ENCODE data around the gene F10.

Gene F10

DNA sequence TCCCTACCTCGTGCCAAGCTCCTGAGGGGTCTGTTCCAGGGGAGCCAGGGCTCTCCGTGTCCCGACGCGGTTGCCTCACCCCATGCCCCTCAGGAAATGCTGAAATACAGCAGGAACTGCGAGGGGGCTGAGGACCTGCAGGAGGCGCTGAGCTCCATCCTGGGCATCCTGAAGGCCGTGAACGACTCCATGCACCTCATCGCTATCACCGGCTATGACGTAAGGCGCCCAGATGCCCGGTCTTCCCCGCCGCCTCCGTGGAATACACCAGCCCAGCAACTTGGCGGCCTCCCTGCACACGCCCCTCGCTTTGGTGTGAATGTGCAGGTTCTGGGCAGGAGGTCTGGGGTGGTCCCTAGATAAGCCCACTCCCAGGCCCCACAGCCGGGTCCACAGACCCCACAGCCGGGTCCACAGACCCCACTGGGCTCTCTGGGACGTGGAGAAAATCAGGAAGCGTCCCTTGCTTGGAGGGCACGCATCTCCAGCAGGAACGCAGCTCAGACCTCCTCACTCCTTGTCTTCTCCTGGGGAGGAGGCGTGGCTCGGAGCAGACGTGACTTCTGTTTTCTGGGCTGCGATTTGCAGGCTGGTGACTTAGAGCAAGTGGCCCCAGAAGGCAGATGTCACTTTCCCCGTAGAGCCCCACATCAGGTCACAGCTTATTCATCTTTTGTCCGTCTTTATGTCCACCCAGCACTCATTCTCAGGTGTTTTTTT, 36.4 kb upstream of the F10 start:
- DNase-seq (ENCODE audit: low read depth) = no peak
- no peak overlapping the region for H3K4me3 ChIP-seq (ENCODE audit: control insufficient read depth, low read depth, low read length)
- TF ChIP-seq, protein P1, sequence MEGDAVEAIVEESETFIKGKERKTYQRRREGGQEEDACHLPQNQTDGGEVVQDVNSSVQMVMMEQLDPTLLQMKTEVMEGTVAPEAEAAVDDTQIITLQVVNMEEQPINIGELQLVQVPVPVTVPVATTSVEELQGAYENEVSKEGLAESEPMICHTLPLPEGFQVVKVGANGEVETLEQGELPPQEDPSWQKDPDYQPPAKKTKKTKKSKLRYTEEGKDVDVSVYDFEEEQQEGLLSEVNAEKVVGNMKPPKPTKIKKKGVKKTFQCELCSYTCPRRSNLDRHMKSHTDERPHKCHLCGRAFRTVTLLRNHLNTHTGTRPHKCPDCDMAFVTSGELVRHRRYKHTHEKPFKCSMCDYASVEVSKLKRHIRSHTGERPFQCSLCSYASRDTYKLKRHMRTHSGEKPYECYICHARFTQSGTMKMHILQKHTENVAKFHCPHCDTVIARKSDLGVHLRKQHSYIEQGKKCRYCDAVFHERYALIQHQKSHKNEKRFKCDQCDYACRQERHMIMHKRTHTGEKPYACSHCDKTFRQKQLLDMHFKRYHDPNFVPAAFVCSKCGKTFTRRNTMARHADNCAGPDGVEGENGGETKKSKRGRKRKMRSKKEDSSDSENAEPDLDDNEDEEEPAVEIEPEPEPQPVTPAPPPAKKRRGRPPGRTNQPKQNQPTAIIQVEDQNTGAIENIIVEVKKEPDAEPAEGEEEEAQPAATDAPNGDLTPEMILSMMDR (IDR thresholded peaks at IDR 0.05; ENCODE audit: control insufficient read depth, insufficient read depth, low read depth, low read length, missing control alignments) = no peak

DNA sequence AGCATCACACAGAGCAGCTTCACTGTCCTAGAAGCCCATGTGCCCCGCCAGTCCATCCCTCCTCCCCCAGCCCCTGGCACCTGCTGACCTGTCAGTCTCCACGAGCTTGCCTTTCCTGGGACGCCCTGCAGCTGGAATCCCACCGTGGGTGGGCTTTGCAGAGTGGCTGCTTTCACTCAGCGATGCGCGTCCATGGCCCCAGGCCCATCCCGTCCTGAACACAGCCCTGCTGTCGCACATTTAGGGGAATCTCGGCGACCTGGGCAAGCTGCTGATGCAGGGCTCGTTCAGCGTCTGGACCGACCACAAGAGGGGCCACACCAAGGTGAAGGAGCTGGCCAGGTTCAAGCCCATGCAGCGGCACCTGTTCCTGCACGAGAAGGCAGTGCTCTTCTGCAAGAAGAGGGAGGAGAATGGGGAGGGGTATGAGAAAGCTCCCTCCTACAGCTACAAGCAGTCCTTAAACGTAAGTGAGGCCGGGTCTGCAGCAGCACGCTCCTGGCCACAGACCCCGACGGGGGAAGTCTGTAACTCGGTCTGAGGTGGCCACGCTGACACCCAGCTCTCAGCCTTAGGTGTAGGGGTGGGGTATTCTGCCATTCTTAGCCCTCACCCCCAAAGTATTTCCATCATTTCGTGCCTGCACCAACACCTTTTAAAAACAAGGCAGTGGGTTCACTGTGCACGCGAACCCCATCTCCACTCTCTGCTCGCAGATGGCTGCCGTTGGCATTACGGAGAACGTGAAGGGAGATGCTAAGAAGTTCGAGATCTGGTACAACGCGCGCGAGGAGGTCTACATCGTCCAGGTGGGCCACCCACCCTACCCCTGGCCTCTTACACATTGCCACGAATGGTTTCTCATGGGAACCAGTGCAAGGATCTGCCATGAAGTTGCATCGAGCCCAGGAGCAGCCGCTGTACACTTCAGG, 35.3 kb upstream of the F10 start:
- DNase-seq (ENCODE audit: low read depth) = no peak
- TF ChIP-seq, protein P1 (IDR thresholded peaks at IDR 0.05; ENCODE audit: control insufficient read depth, insufficient read depth, low read depth, low read length, missing control alignments) = no peak
- H3K4me3 ChIP-seq (ENCODE audit: control insufficient read depth, low read depth, low read length) = no peak overlapping the region

DNA sequence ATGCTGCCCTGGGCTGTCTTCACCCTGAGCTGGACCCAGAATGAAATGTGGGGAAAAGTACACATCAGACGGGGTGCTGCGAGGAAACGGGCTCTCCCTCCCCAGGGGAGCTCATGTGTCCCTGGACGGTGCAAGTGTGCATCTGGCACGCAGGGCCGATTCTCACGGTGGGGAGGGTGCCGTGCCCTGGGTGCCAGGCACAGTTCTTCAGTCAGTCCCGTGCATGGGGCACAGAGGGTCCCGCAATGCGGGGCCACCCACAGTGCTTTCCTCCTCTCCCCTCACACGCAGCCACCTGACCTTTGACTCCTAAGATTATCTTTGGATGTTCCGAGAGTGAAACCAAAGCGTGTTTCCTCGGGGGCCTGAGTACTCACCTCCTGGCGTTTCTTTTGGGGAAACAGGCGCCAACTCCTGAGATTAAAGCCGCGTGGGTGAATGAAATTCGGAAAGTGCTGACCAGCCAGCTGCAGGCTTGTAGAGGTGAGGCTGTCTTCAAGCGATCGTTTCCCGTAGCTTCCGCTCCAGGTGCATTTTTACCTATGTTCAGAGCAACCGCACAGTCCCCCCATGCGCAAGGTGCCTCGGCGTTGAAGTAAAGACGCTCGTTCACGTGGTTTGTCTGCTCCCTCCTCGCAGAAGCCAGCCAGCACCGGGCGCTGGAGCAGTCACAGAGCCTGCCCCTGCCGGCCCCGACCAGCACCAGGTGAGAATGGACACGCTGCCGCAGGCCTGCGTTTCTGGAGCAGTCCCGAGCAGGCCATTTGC, 34.5 kb upstream of the F10 start:
- no peak overlapping the region for H3K4me3 ChIP-seq (ENCODE audit: control insufficient read depth, low read depth, low read length)
- no peak for DNase-seq (ENCODE audit: low read depth)
- TF ChIP-seq, protein P1 (IDR thresholded peaks at IDR 0.05; ENCODE audit: control insufficient read depth, insufficient read depth, low read depth, low read length, missing control alignments) = no peak

DNA sequence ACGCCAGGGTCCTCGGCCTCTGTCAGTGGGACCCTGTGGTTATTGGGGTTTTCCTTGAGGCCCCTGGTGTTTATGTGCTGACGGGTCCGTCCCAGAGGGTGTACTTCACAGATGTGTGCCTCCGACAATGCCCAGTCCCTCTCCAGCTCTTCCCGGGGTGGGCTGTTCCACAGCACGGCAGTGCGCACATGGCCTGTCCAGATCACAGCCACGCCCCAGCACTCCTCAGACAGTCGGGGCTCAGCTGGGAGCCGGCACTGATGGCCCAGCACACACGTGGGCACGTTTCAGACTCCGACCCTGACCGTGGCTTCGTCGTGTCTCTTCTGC, 33.9 kb upstream of the F10 start:
- H3K4me3 ChIP-seq (ENCODE audit: control insufficient read depth, low read depth, low read length) = no peak overlapping the region
- TF ChIP-seq, protein P1 (IDR thresholded peaks at IDR 0.05; ENCODE audit: control insufficient read depth, insufficient read depth, low read depth, low read length, missing control alignments) = no peak
- DNase-seq (ENCODE audit: low read depth) = no peak

DNA sequence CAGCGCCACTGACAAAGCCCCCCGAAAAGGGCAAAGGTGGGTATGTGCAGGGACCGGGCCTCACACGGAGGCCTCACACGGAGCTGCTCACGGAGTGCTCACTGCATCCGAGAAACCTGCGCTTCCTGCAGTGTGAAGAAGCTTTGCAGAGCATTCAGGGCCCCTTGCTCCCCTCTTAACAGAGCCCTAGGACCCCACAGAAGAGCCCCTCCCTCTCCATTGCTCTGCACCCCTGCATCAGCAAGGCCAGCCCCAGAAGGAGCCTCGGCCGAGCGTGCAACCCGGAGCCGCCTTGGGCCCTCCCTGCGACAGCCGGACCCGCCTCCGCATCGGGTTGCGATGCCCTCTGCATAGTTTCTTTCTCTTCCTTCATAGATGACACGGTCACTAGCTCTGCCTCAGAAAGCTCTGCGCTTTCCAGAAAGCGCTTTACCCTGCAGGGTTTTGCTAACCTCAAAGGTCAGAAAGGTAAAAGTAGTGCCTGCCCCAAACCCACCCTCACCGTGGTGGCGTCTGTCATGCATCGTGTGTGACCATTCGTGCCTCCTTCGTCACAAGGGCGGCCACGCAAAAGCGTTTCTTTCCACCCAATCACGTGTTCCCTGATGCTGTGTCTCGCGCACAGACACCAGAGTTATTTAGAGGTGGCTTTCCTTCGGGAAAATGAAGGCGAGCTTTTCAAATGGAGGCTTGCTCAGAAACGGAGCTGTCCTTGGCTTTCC, 32.7 kb upstream of the F10 start:
- TF ChIP-seq, protein P1 (IDR thresholded peaks at IDR 0.05; ENCODE audit: control insufficient read depth, insufficient read depth, low read depth, low read length, missing control alignments) = no peak
- H3K4me3 ChIP-seq (ENCODE audit: control insufficient read depth, low read depth, low read length) = no peak overlapping the region
- DNase-seq (ENCODE audit: low read depth) = no peak

DNA sequence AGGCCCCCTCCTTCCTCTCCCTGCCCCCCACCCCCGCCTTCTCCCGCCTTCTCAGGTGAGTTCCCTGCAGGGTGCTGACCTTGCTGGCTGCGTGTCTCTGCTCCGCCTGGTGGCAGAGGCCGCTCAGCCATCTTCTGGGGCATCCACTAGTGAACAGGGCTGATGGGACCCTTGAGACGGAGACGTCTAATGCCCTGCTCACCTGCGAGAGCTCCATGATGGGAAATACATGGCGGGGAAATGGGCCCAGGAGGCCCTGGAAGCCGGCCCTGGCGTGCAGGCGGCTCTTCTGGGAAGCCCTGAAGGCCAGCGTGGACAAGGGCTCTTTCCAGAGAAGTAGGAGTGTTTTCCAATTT, 32.2 kb upstream of the F10 start:
- TF ChIP-seq, protein P1 (IDR thresholded peaks at IDR 0.05; ENCODE audit: control insufficient read depth, insufficient read depth, low read depth, low read length, missing control alignments) = no peak
- no peak for DNase-seq (ENCODE audit: low read depth)
- H3K4me3 ChIP-seq (ENCODE audit: control insufficient read depth, low read depth, low read length) = no peak overlapping the region
